ENCODE results near the gene CYB561D1. TPM values are rescaled to one million over a fixed set of nuclear protein-coding genes. Genes with fewer than 3 reads are reported as not detected.
"Not testable (repeated sequence)": the region's sequence is repeated elsewhere in the genome, so short reads cannot be mapped to it uniquely, and the experiment has no call there.

The CYB561D1 gene
- 10 to 100 TPM; 15.8 to 16.5 TPM for total RNA-seq

DNA sequence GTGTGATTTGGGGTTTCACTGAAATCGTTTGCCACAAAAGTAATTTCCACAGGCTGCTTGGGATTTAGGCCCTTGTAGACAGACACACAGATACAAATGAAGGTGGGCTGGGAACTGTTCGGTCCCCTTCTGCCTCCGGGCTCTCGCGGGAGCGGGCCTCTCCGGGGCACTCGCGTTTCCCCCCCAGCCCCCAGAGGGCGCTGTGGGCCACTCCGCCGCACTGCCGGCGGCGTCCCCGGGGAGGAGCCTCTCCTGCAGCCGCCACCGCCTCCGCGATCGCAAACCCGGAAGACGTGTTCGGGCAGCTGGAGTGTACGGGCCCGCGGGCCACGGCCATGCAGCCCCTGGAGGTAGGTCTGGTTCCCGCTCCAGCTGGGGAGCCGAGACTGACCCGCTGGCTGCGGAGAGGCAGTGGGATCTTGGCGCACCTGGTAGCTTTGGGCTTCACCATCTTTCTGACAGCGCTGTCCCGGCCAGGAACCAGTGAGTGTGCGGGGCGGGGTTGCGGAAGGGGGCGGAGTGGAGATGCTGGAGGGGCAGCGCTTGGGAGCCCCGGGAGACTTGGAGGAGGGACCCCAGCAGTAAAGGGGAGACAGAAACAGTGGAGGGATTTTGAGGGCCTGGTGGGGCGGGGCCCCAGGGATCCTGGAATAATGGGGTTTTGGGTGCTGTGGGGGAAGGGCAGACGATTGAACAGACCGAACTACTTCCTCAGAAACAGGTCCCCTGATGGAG is at the start of gene CYB561D1:
Gene CYB561D1 (plus strand): TSS at position 290 of the 735 bp plus-strand sequence. CDS start 46 bp downstream, at position 336.
- Mint-ChIP-seq H3K36me3 (ENCODE audit: insufficient read depth in 2 of 2) (peaks cover 0 to 3% of the 10 kb centered on the region in 2 donors), H3K27me3 (ENCODE audit: low read depth) (no peaks in the 10 kb centered on the region), H3K27ac (peak within 1 kb of the TSS; percentile 53), H3K4me1 (ENCODE audit: low read depth) (peaks cover 43% of the 10 kb centered on the region), H3K9me3 (no peaks in the 10 kb centered on the region), H3K4me3 (peak within 1 kb of the TSS; percentile 90 to 99)
- peak; percentile 90 to 91 for ATAC-seq (replicated peaks in 1 of 2)
- DNase-seq: peak; percentile 92 to 95

GRCh38 chr1:109444346-109444745 is 49.5 kb upstream of the CYB561D1 start:
- no peaks in the 10 kb centered on the region for H3K9me3 Mint-ChIP-seq
- peaks cover 9% of the 10 kb centered on the region for H3K27me3 Mint-ChIP-seq (ENCODE audit: low read depth)
- no peaks in the 10 kb centered on the region for H3K36me3 Mint-ChIP-seq (ENCODE audit: insufficient read depth in 2 of 2)
- DNase-seq (no peak), ATAC-seq (replicated peaks in 1 of 2) (no peak)
- no peak overlapping the region for H3K4me3 Mint-ChIP-seq
- H3K27ac Mint-ChIP-seq: no peak overlapping the region
- H3K4me1 Mint-ChIP-seq (ENCODE audit: low read depth): no peaks in the 10 kb centered on the region

GRCh38 chr1:109445949-109446695 is 47.8 kb upstream of the CYB561D1 start:
- H3K36me3 Mint-ChIP-seq (ENCODE audit: insufficient read depth in 2 of 2); H3K4me3 Mint-ChIP-seq; ATAC-seq (replicated peaks in 1 of 2); H3K4me1 Mint-ChIP-seq (ENCODE audit: low read depth); DNase-seq; H3K27ac Mint-ChIP-seq; H3K9me3 Mint-ChIP-seq: not testable (repeated sequence)
- peaks cover 19% of the 10 kb centered on the region for H3K27me3 Mint-ChIP-seq (ENCODE audit: low read depth)

GRCh38 chr1:109447524-109447923 is 46.4 kb upstream of the CYB561D1 start:
- peaks cover 19% of the 10 kb centered on the region for H3K27me3 Mint-ChIP-seq (ENCODE audit: low read depth)
- no peak overlapping the region for H3K27ac Mint-ChIP-seq
- ATAC-seq (replicated peaks in 1 of 2) (no peak), DNase-seq (no peak)
- H3K36me3 Mint-ChIP-seq (ENCODE audit: insufficient read depth in 2 of 2): no peaks in the 10 kb centered on the region
- H3K4me3 Mint-ChIP-seq: no peak overlapping the region
- H3K9me3 Mint-ChIP-seq: no peaks in the 10 kb centered on the region
- no peaks in the 10 kb centered on the region for H3K4me1 Mint-ChIP-seq (ENCODE audit: low read depth)

- ATAC-seq (replicated peaks in 1 of 2): no peak
- Mint-ChIP-seq H3K27ac (no peak overlapping the region), H3K4me1 (ENCODE audit: low read depth) (no peaks in the 10 kb centered on the region), H3K4me3 (no peak overlapping the region), H3K27me3 (ENCODE audit: low read depth) (peaks cover 48% of the 10 kb centered on the region), H3K9me3 (peaks cover 5 to 9% of the 10 kb centered on the region in 2 donors), H3K36me3 (ENCODE audit: insufficient read depth in 2 of 2) (peaks cover 7 to 11% of the 10 kb centered on the region in 2 donors)
- DNase-seq: no peak
These were observed 39.3 kb upstream of the CYB561D1 start for GRCh38 chr1:109454497-109455133.

DNA sequence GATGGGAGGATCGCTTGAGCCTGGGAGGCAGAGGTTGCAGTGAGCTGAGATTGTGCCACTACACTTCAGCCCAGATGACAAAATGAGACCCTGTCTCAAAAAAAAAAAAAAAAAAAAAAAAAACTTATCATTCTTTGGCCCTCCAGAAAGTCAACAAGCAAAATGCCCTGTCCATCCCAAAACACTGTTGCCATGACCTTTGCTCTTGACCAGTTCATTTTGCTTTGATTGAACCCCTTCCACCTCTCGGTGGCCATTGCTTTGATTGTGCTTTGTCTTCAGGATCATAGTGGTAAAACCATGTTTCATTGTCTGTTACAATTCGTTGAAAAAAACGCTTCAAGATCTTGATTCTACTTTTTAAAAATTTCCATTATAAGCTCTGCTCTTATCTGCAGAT is 36.1 kb upstream of the CYB561D1 start:
- Mint-ChIP-seq H3K9me3 (peaks cover 5 to 9% of the 10 kb centered on the region in 2 donors), H3K27ac (no peak overlapping the region), H3K4me1 (ENCODE audit: low read depth) (no peaks in the 10 kb centered on the region), H3K27me3 (ENCODE audit: low read depth) (peaks cover 55% of the 10 kb centered on the region), H3K4me3 (no peak overlapping the region), H3K36me3 (ENCODE audit: insufficient read depth in 2 of 2) (peaks cover 7 to 11% of the 10 kb centered on the region in 2 donors)
- ATAC-seq (replicated peaks in 1 of 2): no peak
- no peak for DNase-seq

GRCh38 chr1:109466125-109466451 is 27.8 kb upstream of the CYB561D1 start:
- Mint-ChIP-seq H3K4me3 (peak overlapping the region; percentile 74 to 75), H3K36me3 (ENCODE audit: insufficient read depth in 2 of 2) (no peaks in the 10 kb centered on the region), H3K27me3 (ENCODE audit: low read depth) (peaks cover 88% of the 10 kb centered on the region), H3K27ac (no peak overlapping the region), H3K4me1 (ENCODE audit: low read depth) (no peaks in the 10 kb centered on the region), H3K9me3 (no peaks in the 10 kb centered on the region)
- ATAC-seq (replicated peaks in 1 of 2): no peak
- no peak for DNase-seq

GRCh38 chr1:109466452-109467300 is 27.2 kb upstream of the CYB561D1 start, which contains the start of gene SYPL2:
TSS of gene SYPL2 (plus strand) at chr1:109466546. CDS start at chr1:109466844, 298 bp downstream.
- ATAC-seq (replicated peaks in 1 of 2) (peak; percentile 66 to 70), DNase-seq (peak; percentile 14 to 41)
- Mint-ChIP-seq H3K27ac (no peak within 1 kb of the TSS), H3K36me3 (ENCODE audit: insufficient read depth in 2 of 2) (no peaks in the 10 kb centered on the region), H3K27me3 (ENCODE audit: low read depth) (peaks cover 88% of the 10 kb centered on the region), H3K9me3 (no peaks in the 10 kb centered on the region), H3K4me3 (peak within 1 kb of the TSS; percentile 74 to 75), H3K4me1 (ENCODE audit: low read depth) (no peaks in the 10 kb centered on the region)

GRCh38 chr1:109467301-109467777 is 26.6 kb upstream of the CYB561D1 start:
- peak overlapping the region in 1 of 2 donors; percentile 74 for H3K4me3 Mint-ChIP-seq
- H3K36me3 Mint-ChIP-seq (ENCODE audit: insufficient read depth in 2 of 2): no peaks in the 10 kb centered on the region
- DNase-seq (no peak), ATAC-seq (replicated peaks in 1 of 2) (no peak)
- H3K27ac Mint-ChIP-seq: no peak overlapping the region
- H3K9me3 Mint-ChIP-seq: no peaks in the 10 kb centered on the region
- peaks cover 82% of the 10 kb centered on the region for H3K27me3 Mint-ChIP-seq (ENCODE audit: low read depth)
- no peaks in the 10 kb centered on the region for H3K4me1 Mint-ChIP-seq (ENCODE audit: low read depth)

DNA sequence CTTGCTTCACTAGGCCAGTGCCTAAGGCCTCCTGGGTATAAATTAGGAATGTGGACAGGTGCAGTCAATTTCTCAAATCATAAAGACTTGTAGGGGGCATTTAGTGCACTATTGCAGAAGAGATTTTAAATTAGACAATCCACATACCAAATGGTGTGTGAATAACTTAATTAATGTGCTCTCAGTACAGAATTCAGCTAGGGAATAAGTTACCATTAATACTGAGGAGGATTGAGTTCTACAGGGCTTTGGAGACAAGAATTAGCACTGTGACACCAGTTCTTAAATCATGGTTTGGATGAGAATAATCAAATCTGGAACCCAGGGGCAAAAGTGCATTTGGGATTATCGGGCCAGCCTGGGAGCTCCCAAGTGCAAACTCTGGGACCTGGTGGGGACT is 25.8 kb upstream of the CYB561D1 start:
- H3K9me3 Mint-ChIP-seq: no peaks in the 10 kb centered on the region
- no peak overlapping the region for H3K4me3 Mint-ChIP-seq
- no peaks in the 10 kb centered on the region for H3K4me1 Mint-ChIP-seq (ENCODE audit: low read depth)
- DNase-seq: no peak
- peaks cover 78% of the 10 kb centered on the region for H3K27me3 Mint-ChIP-seq (ENCODE audit: low read depth)
- H3K27ac Mint-ChIP-seq: no peak overlapping the region
- no peak for ATAC-seq (replicated peaks in 1 of 2)
- no peaks in the 10 kb centered on the region for H3K36me3 Mint-ChIP-seq (ENCODE audit: insufficient read depth in 2 of 2)

DNA sequence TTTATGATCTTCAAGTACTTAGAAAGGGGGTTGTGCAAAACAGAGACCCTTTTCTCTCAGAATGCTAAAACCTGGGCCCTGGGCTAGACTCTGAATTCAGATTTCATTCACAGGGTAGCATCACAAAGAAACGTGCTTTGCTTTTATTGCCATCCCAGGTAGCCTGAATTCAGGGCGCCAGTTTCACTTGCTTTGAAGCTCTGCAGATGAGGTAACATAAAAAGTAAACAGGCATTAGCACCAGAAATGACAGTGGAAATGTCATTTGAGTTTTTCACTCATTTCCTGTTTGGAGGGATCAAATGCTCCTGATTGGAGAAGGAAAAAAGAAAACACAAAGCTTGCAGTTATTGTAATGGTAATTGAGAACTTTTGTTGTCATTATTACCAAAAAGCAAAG is 25.0 kb upstream of the CYB561D1 start:
- Mint-ChIP-seq H3K36me3 (ENCODE audit: insufficient read depth in 2 of 2) (no peaks in the 10 kb centered on the region), H3K27me3 (ENCODE audit: low read depth) (peaks cover 72% of the 10 kb centered on the region), H3K4me3 (no peak overlapping the region), H3K4me1 (ENCODE audit: low read depth) (no peaks in the 10 kb centered on the region), H3K9me3 (no peaks in the 10 kb centered on the region), H3K27ac (no peak overlapping the region)
- no peak for DNase-seq
- no peak for ATAC-seq (replicated peaks in 1 of 2)

DNA sequence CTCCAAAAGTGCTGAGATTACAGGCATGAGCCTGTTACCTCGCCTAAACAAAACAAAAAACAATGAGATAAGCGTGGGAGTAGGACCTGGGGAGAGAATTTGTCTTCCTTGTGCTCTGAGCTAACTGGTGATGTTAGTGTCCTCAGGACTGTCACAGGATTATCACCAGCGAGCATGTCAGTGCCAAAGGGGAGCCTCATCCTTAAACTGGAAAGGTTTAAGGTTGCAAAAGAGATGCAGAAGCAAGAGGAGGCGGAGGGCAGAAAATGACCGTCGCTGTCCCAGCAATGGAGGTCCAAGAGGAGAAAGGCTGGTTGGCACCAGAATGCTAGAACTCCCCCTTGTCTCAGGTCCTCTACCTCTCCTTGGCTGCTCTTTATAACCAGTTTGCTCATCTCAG is 23.6 kb upstream of the CYB561D1 start:
- H3K9me3 Mint-ChIP-seq: no peaks in the 10 kb centered on the region
- H3K27ac Mint-ChIP-seq: no peak overlapping the region
- no peaks in the 10 kb centered on the region for H3K36me3 Mint-ChIP-seq (ENCODE audit: insufficient read depth in 2 of 2)
- DNase-seq (no peak), ATAC-seq (replicated peaks in 1 of 2) (no peak)
- no peaks in the 10 kb centered on the region for H3K4me1 Mint-ChIP-seq (ENCODE audit: low read depth)
- peaks cover 58% of the 10 kb centered on the region for H3K27me3 Mint-ChIP-seq (ENCODE audit: low read depth)
- H3K4me3 Mint-ChIP-seq: no peak overlapping the region
